ENCODE results near the gene ZNHIT1.
"Not testable (repeated sequence)": the region's sequence is repeated elsewhere in the genome, so short reads cannot be mapped to it uniquely, and the experiment has no call there.

The ZNHIT1 gene

GRCh38 chr7:101243646-101244374 lies 25.8 kb downstream of the ZNHIT1 start:
- no peak for TF ChIP-seq CTCF (IDR thresholded peaks at IDR 0.05; ENCODE audit: borderline replicate concordance, insufficient read depth, low read depth, low read length)
- H3K4me3 ChIP-seq (ENCODE audit: low read depth, low read length): peak overlapping the region; percentile 64

GRCh38 chr7:101244375-101245146 lies 26.6 kb downstream of the ZNHIT1 start, which contains the start of gene FIS1:
FIS1 (minus strand) TSS chr7:101245081; CDS start chr7:101245004, 77 bp downstream.
- H3K4me3 ChIP-seq (ENCODE audit: low read depth, low read length): peak within 1 kb of the TSS; percentile 64
- TF ChIP-seq CTCF (IDR thresholded peaks at IDR 0.05; ENCODE audit: borderline replicate concordance, insufficient read depth, low read depth, low read length): peak; percentile 93

- H3K4me3 ChIP-seq (ENCODE audit: low read depth, low read length): peak overlapping the region; percentile 64
- TF ChIP-seq CTCF (IDR thresholded peaks at IDR 0.05; ENCODE audit: borderline replicate concordance, insufficient read depth, low read depth, low read length): no peak
Observed at GRCh38 chr7:101245147-101245668, 27.2 kb downstream of the ZNHIT1 start.

GRCh38 chr7:101248276-101248675 lies 30.3 kb downstream of the ZNHIT1 start:
- no peak overlapping the region for H3K4me3 ChIP-seq (ENCODE audit: low read depth, low read length)
- TF ChIP-seq CTCF (IDR thresholded peaks at IDR 0.05; ENCODE audit: borderline replicate concordance, insufficient read depth, low read depth, low read length): no peak

GRCh38 chr7:101250324-101250723 lies 32.4 kb downstream of the ZNHIT1 start:
- no peak for TF ChIP-seq CTCF (IDR thresholded peaks at IDR 0.05; ENCODE audit: borderline replicate concordance, insufficient read depth, low read depth, low read length)
- H3K4me3 ChIP-seq (ENCODE audit: low read depth, low read length): no peak overlapping the region

- no peak for TF ChIP-seq CTCF (IDR thresholded peaks at IDR 0.05; ENCODE audit: borderline replicate concordance, insufficient read depth, low read depth, low read length)
- H3K4me3 ChIP-seq (ENCODE audit: low read depth, low read length): peak overlapping the region; percentile 91
Observed at GRCh38 chr7:101251871-101252659, 34.1 kb downstream of the ZNHIT1 start.

- H3K4me3 ChIP-seq (ENCODE audit: low read depth, low read length): not testable (repeated sequence)
Observed at GRCh38 chr7:101253199-101253598, 35.2 kb downstream of the ZNHIT1 start.
